NCI-H2081 (cell line): Measurements from ENCODE around the gene SAAL1.

Experiments
- DNase-seq, 2 experiments: peaks; one replicate each; lab custom pipeline; 2025; lab: John Stamatoyannopoulos, UW

Gene SAAL1

GRCh38 chr11:18088366-18088765 is 17.5 kb downstream of the SAAL1 start:
- no peak for DNase-seq

DNA sequence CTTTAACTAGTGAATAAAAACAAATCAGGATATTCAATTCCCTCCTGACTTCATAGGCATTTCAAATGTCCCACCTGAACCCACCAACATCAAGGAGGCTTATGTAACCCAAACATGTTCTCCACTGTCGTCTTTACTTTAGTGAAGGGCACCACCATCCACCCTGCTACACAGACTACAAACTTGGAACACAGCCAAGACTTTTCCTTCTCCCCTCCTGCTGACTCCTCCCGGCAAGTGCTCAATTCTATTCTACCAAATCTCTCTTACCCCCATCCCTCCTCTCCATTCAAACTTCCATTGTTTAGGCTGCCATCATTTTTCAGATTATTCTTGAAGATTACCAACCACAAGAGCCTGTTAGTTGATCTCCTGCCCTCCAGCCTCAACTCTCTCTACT is 24.3 kb downstream of the SAAL1 start:
- DNase-seq = peak in 1 of 2 experiments; percentile 31

DNA sequence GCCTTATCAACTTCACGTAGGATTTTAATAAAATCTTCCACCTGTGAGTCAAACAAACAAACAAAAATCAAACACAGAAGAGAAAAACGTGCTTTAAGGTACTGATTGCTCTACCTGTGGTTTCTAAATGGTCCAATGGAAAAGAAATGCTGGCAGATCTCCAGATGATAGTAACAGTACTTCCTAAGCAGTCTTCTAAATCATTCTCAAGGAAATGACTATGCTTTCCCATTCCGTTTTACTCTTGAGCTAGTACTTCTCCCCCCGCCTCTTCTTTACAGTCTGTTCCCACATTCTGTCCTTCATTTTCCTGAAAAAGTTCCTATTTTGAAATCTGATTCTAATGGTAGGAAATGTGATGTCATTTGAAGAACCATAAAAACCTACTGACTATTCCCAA is 25.4 kb downstream of the SAAL1 start:
- no peak for DNase-seq

- no peak for DNase-seq
Measured at GRCh38 chr11:18078909-18079308, 27.0 kb downstream of the SAAL1 start.

GRCh38 chr11:18075444-18075843 is 30.4 kb downstream of the SAAL1 start:
- no peak for DNase-seq

- DNase-seq = peak; percentile 92 to 97
Measured at GRCh38 chr11:18071098-18071705, 34.7 kb downstream of the SAAL1 start.

DNA sequence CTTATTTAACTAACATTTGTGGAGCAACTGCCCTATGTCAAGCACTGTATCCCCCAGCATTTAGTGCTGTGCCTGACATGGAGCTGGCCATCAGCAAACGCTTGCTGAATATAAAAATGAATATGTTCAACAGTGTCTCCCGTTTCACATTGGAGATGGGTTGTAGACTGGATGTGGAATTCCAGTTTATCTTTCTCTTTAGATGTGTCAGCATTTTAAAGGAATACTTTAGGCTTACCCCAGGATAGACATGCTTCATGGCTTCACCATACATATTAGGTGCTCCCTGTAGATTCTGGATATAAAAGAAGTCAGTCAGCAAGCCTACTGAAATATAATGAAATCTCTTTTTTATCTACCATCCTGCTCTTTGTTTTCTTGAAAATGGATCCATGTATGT is 38.5 kb downstream of the SAAL1 start:
- no peak for DNase-seq

- DNase-seq = no peak
Measured at GRCh38 chr11:18066626-18067025, 39.3 kb downstream of the SAAL1 start.

- DNase-seq = peak; percentile 90 to 99
Measured at GRCh38 chr11:18065572-18065971, 40.3 kb downstream of the SAAL1 start.

GRCh38 chr11:18064450-18065054 is 41.3 kb downstream of the SAAL1 start:
- peak; percentile 89 to 98 for DNase-seq

DNA sequence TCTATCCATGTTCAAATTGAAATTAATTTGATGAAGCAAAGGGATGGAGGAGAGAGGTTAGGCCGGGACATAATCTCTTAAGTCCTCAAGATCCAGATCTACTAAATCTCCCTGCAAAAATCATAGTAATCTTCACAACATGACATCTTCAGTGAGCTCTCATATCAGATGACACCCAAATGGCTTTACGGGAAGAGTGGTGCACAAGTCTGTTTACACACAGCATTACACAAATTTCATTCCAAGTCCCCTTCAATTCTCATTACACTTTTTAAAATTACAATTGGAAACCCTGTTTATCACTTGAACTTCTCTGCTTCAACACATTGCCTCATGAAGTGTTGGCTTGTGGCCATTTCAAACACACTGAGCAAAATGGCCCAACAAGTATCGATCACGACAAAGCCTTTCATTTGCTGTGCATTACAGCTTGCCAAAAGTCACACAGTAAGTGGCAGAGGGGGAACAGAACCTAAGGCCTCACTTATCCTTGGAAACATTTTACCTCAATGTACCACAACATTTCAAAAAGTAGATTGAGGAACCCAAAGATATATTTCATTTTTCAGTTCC is 41.9 kb downstream of the SAAL1 start:
- peak; percentile 74 to 95 for DNase-seq

GRCh38 chr11:18063125-18063524 is 42.8 kb downstream of the SAAL1 start:
- DNase-seq = peak in 1 of 2 experiments; percentile 69

GRCh38 chr11:18061351-18061750 is 44.5 kb downstream of the SAAL1 start:
- DNase-seq = no peak

GRCh38 chr11:18056561-18057181 is 49.2 kb downstream of the SAAL1 start:
- DNase-seq = peak in 1 of 2 experiments; percentile 34

- no peak for DNase-seq
Measured at GRCh38 chr11:18054511-18055103, 51.3 kb downstream of the SAAL1 start.

GRCh38 chr11:18050848-18051247 is 55.0 kb downstream of the SAAL1 start:
- DNase-seq = no peak

GRCh38 chr11:18046116-18046777 is 59.6 kb downstream of the SAAL1 start, which contains the start of gene TPH1:
TPH1 (minus strand) TSS chr11:18046269; CDS start chr11:18040762, 5,507 bp downstream.
- DNase-seq = no peak

DNA sequence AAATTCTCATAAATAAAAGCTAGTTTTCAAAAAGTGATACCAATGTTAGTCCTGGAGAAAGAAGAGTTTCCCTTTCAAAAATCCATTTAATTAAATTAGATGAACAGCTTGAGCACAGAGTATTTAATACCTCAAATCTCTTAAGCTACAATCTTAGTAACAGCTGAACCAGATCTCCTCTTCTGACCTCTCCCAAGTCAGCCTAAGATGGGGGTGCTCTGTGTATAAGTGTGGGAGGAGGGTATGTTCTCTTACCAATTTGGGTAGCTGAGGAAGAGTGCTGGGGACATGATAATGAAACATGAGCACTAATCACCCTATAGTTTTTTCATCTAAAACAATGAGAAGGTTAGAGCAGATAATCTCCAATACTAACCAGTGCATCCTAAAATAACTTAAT is 69.4 kb downstream of the SAAL1 start:
- no peak for DNase-seq
